Common myeloid progenitor, CD34-positive (primary cell): Measurements from ENCODE around the gene FAM162A.

Experiments
- CTCF ChIA-PET: fragments of 350-600 bp; sonication (Branson Sonifier 250); formaldehyde crosslinking; loops from one replicate; lab custom pipeline; 2021; ENCODE audit warnings: antibody characterized with exemption; lab: Charles Lee
- POLR2A ChIA-PET: fragments of 350-600 bp; sonication (Branson Sonifier 250); formaldehyde crosslinking; loops from one replicate; lab custom pipeline; 2021; ENCODE audit warnings: antibody characterized with exemption; lab: Charles Lee
- DNase-seq, 3 donors: peaks; one replicate each; pipeline versions ENCODE4 v3.0.0 to v3.0.0-alpha.2; 2013
- H3K27ac ChIP-seq, 2 experiments: 1 replicate in 1 of 2; 2 replicates in 1 of 2; pipeline ENCODE4 v1.7.0; 2013; ENCODE audit warnings: inconsistent platforms in 2 of 2, low read length in 2 of 2, mild to moderate bottlenecking in 2 of 2, low read depth in 1 of 2, moderate library complexity in 1 of 2; ENCODE audit not compliant: severe bottlenecking in 2 of 2, insufficient read depth in 1 of 2, poor library complexity in 1 of 2
- H3K27me3 ChIP-seq, 5 experiments: replicated peaks in 2 of 5; 1 replicate in 3 of 5; 2 replicates in 2 of 5; pipeline versions ENCODE4 v1.6.1 to v1.7.0; 2013; ENCODE audit warnings: low read length in 4 of 5, mild to moderate bottlenecking in 2 of 5, moderate library complexity in 2 of 5, inconsistent platforms in 1 of 5; ENCODE audit not compliant: insufficient read depth in 5 of 5, control insufficient read depth in 4 of 5
- H3K36me3 ChIP-seq, 4 experiments: 1 replicate in 2 of 4; 2 replicates in 2 of 4; pipeline versions ENCODE4 v1.6.1 to v1.7.0; 2013; ENCODE audit warnings: low read length in 3 of 4, control low read depth in 1 of 4, mild to moderate bottlenecking in 1 of 4; ENCODE audit not compliant: control insufficient read depth in 4 of 4, insufficient read depth in 4 of 4
- H3K4me1 ChIP-seq, 4 experiments: 1 replicate in 3 of 4; 2 replicates in 1 of 4; pipeline versions ENCODE4 v1.6.1 to v1.7.1; 2013; ENCODE audit warnings: low read length in 3 of 4, mild to moderate bottlenecking in 3 of 4, control low read depth in 1 of 4, inconsistent platforms in 1 of 4, moderate library complexity in 1 of 4; ENCODE audit not compliant: control insufficient read depth in 4 of 4, insufficient read depth in 4 of 4; ENCODE audit errors: control extremely low read depth in 1 of 4
- H3K4me3 ChIP-seq, 7 experiments: 1 replicate in 4 of 7; 2 replicates in 3 of 7; pipeline versions ENCODE4 v1.5.1 to v1.7.0; 2013; ENCODE audit warnings: mild to moderate bottlenecking in 7 of 7, low read length in 6 of 7, moderate library complexity in 6 of 7, inconsistent platforms in 2 of 7, low read depth in 2 of 7, control low read depth in 1 of 7; ENCODE audit not compliant: insufficient read depth in 4 of 7, control insufficient read depth in 1 of 7; ENCODE audit errors: extremely low read depth in 1 of 7
- H3K9me3 ChIP-seq, 5 experiments: 1 replicate in 4 of 5; 2 replicates in 1 of 5; pipeline versions ENCODE4 v1.6.1 to v1.7.1; 2013; ENCODE audit warnings: low read length in 4 of 5, mild to moderate bottlenecking in 2 of 5, inconsistent platforms in 1 of 5, low read depth in 1 of 5, moderate library complexity in 1 of 5; ENCODE audit not compliant: control insufficient read depth in 4 of 5, insufficient read depth in 2 of 5; ENCODE audit errors: control extremely low read depth in 1 of 5
- WGBS: methylation state at CpG from one replicate; pipeline ENCODE4 v1.1.5; 2013; ENCODE audit not compliant: insufficient coverage; 5-methylcytosine and 5-hydroxymethylcytosine counted together

FAM162A gene

GRCh38 chr3:122382888-122383666, 905 bp upstream of the FAM162A start, which contains the start of gene MIX23:
MIX23 (minus strand) TSS chr3:122383231; CDS start chr3:122383224, 7 bp downstream.
- Histone ChIP-seq H3K4me3 (peak within 1 kb of the TSS; percentile 81 to 98 (median 90)), H3K4me1 (peaks cover 12 to 43% (median 29%) of the 10 kb centered on the region in 4 experiments), H3K27me3 (no peaks in the 10 kb centered on the region), H3K27ac (peak within 1 kb of the TSS; percentile 69 to 85), H3K9me3 (no peaks in the 10 kb centered on the region), H3K36me3 (peaks cover 0 to 7% (median 5%) of the 10 kb centered on the region in 4 experiments)
- peak; percentile 78 to 84 (median 80) for DNase-seq
- ChIA-PET POLR2A (interaction anchor here (1.5 to 1.7 kb wide), 3 partner anchors 28 to 132 kb away, joined by 3 to 12 read pairs (median 3); partner anchors contain the start of genes KPNA1 and WDR5B), CTCF (interaction anchor here (1.0 to 4.4 kb wide), 5 partner anchors 10 to 117 kb away, joined by 3 to 21 read pairs (median 3); no protein-coding TSS in a partner anchor)
- 0% methylated on average over 25 of the region's 31 CpGs for WGBS

GRCh38 chr3:122387709-122388108, 3.7 kb downstream of the FAM162A start:
- H3K4me1 ChIP-seq = peaks cover 10 to 17% (median 14%) of the 10 kb centered on the region in 4 experiments
- WGBS = 95% methylated on average over 2 of the region's 3 CpGs
- no peak overlapping the region for H3K4me3 ChIP-seq
- no peak for DNase-seq
- H3K27ac ChIP-seq = no peak overlapping the region
- no peaks in the 10 kb centered on the region for H3K27me3 ChIP-seq
- POLR2A ChIA-PET = no interaction called here
- CTCF ChIA-PET = no interaction called here
- H3K36me3 ChIP-seq = peaks cover 0 to 7% (median 5%) of the 10 kb centered on the region in 4 experiments
- H3K9me3 ChIP-seq = no peaks in the 10 kb centered on the region

DNA sequence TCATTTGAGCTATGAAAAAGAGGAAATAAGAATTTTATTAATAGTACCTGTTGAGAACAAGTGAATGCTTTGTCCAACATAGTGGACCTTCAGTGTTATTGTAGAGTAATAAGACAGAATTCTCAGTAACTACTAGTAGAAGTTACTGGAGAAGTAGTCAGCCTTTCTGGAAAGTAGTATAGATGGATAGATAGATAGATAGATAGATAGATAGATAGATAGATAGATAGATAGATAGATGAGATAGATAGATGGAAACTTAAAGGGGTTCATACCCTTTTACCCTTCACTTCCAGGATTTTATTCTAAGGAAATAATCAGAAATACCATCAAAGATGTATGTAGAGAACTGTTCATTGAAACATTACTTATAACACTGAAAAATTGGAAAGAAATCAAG, 5.2 kb downstream of the FAM162A start:
- ChIA-PET CTCF (interaction anchor here (1.0 to 1.9 kb wide), 4 partner anchors 19 to 553 kb away, joined by 3 to 5 read pairs (median 4); partner anchors contain the start of gene WDR5B), POLR2A (no interaction called here)
- H3K27me3 ChIP-seq = no peaks in the 10 kb centered on the region
- peaks cover 0 to 12% (median 5%) of the 10 kb centered on the region in 4 experiments for H3K36me3 ChIP-seq
- no peaks in the 10 kb centered on the region for H3K9me3 ChIP-seq
- no peak overlapping the region for H3K4me3 ChIP-seq
- peaks cover 4 to 11% (median 7%) of the 10 kb centered on the region in 4 experiments for H3K4me1 ChIP-seq
- no peak overlapping the region for H3K27ac ChIP-seq
- no peak for DNase-seq

GRCh38 chr3:122389892-122390291, 5.9 kb downstream of the FAM162A start:
- Histone ChIP-seq H3K4me1 (peaks cover 0 to 7% (median 1%) of the 10 kb centered on the region in 4 experiments), H3K9me3 (no peaks in the 10 kb centered on the region), H3K27me3 (no peaks in the 10 kb centered on the region), H3K27ac (no peak overlapping the region), H3K4me3 (no peak overlapping the region), H3K36me3 (peaks cover 0 to 12% (median 5%) of the 10 kb centered on the region in 4 experiments)
- CTCF ChIA-PET = interaction anchor here (0.7 to 2.3 kb wide), 9 partner anchors 17 to 553 kb away, joined by 3 to 8 read pairs (median 3); partner anchors contain the start of gene WDR5B
- no peak for DNase-seq
- POLR2A ChIA-PET = no interaction called here
- 100% methylated on average over 4 of the region's 4 CpGs for whole genome bisulfite sequencing

DNA sequence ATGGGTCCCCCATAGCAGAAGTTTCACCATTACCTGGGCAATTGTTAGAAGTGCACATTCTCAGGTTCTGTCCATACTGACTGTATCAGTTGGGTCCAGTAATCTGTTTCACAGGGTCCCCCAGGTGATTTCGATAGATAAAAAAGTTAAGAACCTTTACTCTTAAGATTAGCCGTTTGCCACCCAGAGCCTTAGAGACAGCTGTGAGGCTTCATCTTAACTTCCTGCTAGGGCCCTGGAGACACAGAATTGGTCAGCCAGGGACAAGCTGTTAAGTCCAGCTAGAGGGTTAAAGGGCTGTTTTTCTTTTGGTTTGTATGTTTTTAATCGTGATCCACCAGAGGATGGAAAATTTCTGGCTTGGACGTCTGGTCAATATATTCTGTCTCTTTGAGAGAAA, 6.7 kb downstream of the FAM162A start:
- no peak overlapping the region for H3K4me3 ChIP-seq
- WGBS = 79% methylated on average over 2 of the region's 4 CpGs
- POLR2A ChIA-PET = interaction anchor here (0.9 kb wide), 1 partner anchor 25 kb away, joined by 3 read pairs; the partner anchor contains the start of gene WDR5B
- peaks cover 0 to 10% (median 2%) of the 10 kb centered on the region in 4 experiments for H3K4me1 ChIP-seq
- H3K27me3 ChIP-seq = no peaks in the 10 kb centered on the region
- no peak overlapping the region for H3K27ac ChIP-seq
- DNase-seq = no peak
- CTCF ChIA-PET = interaction anchor here (0.7 to 2.3 kb wide), 7 partner anchors 16 to 552 kb away, joined by 3 to 8 read pairs (median 3); partner anchors contain the start of gene WDR5B
- peaks cover 0 to 12% (median 5%) of the 10 kb centered on the region in 4 experiments for H3K36me3 ChIP-seq
- H3K9me3 ChIP-seq = no peaks in the 10 kb centered on the region

GRCh38 chr3:122391681-122392446, 7.9 kb downstream of the FAM162A start:
- Histone ChIP-seq H3K27ac (no peak overlapping the region), H3K4me1 (peaks cover 0 to 10% (median 2%) of the 10 kb centered on the region in 4 experiments), H3K36me3 (peaks cover 0 to 8% (median 1%) of the 10 kb centered on the region in 4 experiments), H3K4me3 (no peak overlapping the region), H3K27me3 (no peaks in the 10 kb centered on the region), H3K9me3 (no peaks in the 10 kb centered on the region)
- CTCF ChIA-PET = interaction anchor here (1.7 to 2.6 kb wide), 6 partner anchors 17 to 287 kb away, joined by 3 to 16 read pairs (median 9); partner anchors contain the start of gene WDR5B
- 100% methylated on average over 1 of the region's 2 CpGs for WGBS
- POLR2A ChIA-PET = interaction anchor here (1.2 kb wide), 1 partner anchor 25 kb away, joined by 4 read pairs; the partner anchor contains the start of gene WDR5B
- DNase-seq = no peak
